IPS-18c (cell line): ENCODE measurements around the gene HS3ST6.
"Not testable (repeated sequence)": the region's sequence is repeated elsewhere in the genome, so short reads cannot be mapped to it uniquely, and the experiment has no call there.

ENCODE experiments used
- H3K4me3 ChIP-seq: 2 replicates; pipeline ENCODE4 v1.7.0; 2013; ENCODE audit warnings: low read depth, mild to moderate bottlenecking, low read length, moderate library complexity; ENCODE audit not compliant: insufficient read depth
- H3K9me3 ChIP-seq: one replicate; pipeline ENCODE4 v1.6.1; 2013; ENCODE audit warnings: mild to moderate bottlenecking, low read length, moderate library complexity; ENCODE audit not compliant: control insufficient read depth, insufficient read depth

The HS3ST6 gene

DNA sequence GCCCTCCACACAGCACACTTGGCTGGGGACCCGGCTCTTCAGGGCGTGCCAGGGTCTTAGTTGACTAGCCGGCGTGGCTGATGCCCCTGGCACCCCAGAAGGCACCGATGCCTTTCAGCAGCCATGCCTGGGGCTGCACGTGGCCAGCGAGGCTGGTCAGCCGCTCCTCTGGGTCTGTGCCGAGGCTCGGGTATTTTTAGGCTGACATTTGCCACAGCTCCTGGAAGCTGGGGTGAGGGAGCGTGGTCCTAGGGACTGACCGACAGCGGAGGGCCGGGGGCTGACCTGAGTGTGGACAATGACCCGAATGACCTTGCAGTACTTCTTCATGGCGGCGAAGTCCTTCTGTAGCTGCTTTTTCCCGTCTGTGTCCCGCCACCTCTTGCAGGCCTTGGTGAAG, 32.3 kb upstream of the HS3ST6 start:
- H3K4me3 ChIP-seq, result no peak overlapping the region
- H3K9me3 ChIP-seq, result no peaks in the 10 kb centered on the region

DNA sequence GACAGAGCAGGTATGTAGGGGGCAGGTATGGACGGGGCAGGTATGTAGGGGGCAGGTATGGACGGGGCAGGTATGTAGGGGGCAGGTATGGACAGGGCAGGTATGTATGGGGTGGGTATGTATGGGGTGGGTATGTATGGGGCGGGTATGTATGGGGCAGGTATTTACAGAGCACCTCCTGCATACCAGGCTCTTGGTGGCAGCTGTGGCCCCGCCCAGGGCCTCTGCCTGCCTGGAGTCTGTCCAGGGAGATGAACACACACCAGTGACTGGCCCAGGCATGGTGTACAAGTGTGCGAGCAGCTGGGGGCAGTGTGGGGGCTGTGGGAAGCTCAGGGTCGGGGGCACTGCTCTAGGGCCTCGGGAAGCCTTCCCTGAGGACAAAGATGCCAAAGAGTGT, 31.8 kb upstream of the HS3ST6 start:
- H3K9me3 ChIP-seq, result no peaks in the 10 kb centered on the region
- no peak overlapping the region for H3K4me3 ChIP-seq

DNA sequence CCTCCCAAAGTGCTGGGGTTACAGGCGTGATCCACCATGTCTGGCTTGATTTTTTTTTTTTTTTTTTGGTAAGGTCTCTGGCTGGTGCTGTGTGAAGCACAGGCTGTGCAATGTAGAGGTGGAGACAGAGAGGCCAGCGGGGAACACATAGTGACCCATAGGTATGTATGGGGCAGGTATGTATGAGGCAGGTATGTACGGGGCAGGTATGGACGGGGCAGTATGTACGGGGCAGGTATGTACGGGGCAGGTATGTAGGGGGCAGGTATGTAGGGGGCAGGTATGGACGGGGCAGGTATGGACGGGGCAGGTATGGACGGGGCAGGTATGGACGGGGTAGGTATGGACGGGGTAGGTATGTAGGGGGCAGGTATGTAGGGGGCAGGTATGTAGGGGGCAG, 31.3 kb upstream of the HS3ST6 start:
- Histone ChIP-seq H3K4me3 (no peak overlapping the region), H3K9me3 (no peaks in the 10 kb centered on the region)

DNA sequence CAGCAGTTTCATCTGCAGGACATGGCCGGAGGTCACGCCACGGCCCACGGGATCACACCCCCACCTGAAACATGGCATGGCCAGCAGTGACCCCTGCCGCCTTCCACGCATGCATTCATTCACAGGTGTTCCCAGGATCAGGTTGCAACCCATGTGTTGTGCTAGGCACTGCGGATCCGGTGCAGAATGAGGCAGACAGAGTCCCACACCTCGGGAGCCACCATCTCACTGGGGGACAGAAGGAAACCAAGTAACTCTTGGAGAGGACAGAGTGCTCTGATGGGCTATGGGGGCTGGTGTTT, 29.1 kb upstream of the HS3ST6 start:
- H3K9me3 ChIP-seq, result no peaks in the 10 kb centered on the region

DNA sequence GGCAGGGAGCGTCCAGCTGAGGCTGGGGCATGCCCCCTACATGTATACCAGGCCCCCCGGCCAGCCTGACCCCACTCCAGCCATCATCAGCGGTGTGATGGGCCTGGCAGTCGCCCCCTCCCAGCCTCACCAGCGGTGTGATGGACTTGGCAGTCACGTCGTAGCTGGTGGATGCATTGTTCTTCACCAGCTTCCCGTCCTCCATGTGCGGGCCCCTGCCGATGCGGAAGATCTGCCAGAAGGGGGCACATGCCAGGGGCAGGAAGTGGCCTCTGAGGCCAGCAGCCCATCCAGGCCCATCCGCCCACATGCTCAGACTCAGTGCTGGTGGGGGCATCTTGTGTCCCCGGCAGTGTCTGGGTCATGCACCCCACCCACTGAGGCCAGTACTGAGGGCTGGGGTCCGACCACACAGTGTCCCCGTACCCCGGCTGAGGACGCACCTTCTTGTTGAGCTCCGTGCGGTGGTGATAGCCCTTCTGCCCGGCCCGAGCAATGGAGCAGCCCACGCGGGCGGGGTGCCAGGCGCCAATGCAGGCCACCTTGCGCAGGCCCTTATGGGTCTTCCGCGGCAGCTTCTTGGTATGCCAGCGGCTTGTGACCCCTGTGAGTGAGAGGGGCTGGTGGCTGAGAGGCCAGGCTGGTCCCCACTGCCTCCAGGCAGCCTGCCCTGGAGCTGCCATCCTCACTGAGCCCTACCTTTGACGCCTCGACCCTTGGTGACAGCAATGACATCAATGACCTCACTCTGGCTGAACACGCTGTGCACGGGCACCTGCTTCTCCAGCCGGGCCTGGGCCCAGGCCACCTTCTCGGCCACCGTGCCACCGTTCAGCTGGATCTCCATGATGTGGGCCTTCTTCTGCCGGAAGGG, 28.5 kb upstream of the HS3ST6 start:
- H3K9me3 ChIP-seq, result no peaks in the 10 kb centered on the region
- H3K4me3 ChIP-seq, result no peak overlapping the region

More for the DNA sequence above, 29.1 kb upstream of the HS3ST6 start:
- H3K4me3 ChIP-seq, result no peak overlapping the region

DNA sequence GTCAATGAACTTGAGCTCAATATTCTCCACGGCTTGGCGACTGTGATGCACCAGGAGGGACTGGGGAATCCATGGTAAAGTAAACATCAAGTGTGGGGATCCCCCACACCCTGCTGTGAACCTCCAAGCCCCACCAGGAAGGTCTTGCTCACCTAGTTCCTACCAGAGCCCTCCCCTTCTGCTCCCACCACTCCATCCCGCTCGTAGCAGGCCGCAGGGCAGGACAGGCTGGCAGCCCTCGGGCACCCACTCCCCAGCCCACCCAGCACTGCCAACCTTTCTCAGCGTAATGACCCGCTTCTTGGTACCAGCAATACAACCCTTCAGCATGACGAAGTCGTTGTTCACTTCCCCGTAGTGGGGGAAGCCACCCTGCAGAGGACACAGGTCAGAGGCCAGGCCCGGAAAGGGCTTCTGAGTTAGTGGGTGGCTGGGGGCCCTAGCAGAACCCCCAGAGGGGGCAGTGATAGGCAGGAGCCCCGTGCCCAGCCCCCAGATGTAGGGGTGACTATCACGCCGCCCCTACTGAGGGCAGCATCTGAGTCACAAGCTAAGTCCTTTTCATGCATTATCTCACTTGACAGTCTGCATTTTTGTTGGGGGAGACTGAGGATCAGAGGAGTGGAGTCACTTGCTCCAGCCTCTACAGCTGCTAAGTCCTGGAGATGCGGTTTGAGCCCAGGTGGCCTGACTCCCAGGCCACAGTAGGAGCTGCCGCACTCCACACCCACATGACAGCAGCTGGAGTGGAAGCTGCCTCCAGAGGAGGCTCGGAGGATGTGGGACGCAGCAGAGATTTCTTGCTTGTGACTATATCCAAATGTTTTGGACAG, 27.6 kb upstream of the HS3ST6 start:
- H3K4me3 ChIP-seq, result no peak overlapping the region
- no peaks in the 10 kb centered on the region for H3K9me3 ChIP-seq

DNA sequence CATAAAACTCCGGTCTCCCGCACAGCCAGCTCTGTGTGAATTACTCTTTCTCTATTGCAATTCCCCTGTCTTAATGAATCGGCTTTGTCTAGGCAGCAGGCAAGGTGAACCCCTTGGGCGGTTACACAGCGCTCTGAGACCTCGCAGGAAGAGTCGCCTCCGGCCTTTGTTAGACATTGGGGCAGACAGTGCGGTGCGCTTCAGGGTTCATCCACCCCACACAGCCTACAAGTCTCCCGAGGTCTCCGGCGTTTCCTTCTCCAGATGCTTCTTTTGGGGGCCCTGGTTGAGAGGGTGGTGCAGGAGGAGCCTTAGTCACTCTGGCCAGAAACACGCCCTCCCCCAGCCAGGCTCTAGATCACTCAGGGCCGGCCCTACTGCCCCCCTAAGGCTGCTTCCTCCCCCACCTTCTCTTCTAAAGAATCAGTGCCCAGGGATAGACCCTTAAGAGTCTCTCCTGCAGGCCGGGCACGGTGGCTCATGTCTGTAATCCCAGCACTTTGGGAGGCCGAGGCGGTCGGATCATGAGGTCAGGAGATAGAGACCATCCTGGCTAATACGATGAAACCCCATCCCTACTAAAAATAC, 26.5 kb upstream of the HS3ST6 start:
- Histone ChIP-seq H3K4me3 (no peak overlapping the region), H3K9me3 (no peaks in the 10 kb centered on the region)

DNA sequence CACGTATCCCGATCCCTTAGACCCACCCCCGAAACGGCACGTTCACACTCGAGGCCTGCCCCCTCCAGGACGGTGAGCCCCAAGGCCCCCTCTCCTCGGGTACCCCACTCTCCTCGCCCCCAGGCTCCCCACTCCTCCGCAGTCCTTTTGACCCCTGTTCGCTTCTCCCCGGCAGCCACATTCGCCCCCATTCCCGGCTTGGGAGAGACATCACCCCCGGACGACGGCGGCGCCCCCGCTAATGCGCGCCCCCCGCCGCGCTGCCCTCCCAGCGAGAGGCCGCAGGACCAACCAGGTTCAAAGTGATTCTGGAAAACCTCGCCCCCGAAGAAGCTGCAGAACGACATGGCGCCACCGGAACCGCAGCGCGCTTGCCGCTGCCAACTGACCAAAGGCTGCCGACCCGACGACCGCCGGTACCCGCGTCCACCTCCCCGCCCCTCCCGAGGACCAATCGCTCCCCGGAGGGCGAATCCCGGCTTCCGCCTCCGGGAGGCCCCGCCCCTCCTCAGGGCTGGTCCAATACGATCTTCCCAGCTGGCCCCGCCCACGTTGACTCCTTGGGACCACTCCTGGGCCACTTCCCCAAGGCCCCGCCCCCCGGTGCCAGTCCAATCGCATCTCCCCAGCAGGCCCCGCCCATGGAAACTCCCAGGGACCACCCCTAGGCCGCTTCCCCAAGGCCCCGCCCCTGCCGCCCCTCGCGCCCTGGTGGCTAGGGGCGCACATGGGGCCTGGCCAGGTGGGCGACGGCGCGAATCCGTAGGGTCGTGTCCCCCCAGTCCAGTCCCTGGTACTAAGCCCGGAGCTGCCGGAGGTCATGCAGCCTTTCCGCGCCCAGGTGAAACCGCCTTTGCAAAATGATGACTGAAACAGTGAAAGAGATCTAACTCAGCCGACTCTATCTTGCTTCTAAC, 24.9 kb upstream of the HS3ST6 start, which contains the start of gene MSRB1:
MSRB1 (minus strand) TSS at position 390 of the 917 bp plus-strand sequence; CDS start at position 347, 43 bp downstream.
- H3K4me3 ChIP-seq, result peak within 1 kb of the TSS; percentile 94
- no peaks in the 10 kb centered on the region for H3K9me3 ChIP-seq

DNA sequence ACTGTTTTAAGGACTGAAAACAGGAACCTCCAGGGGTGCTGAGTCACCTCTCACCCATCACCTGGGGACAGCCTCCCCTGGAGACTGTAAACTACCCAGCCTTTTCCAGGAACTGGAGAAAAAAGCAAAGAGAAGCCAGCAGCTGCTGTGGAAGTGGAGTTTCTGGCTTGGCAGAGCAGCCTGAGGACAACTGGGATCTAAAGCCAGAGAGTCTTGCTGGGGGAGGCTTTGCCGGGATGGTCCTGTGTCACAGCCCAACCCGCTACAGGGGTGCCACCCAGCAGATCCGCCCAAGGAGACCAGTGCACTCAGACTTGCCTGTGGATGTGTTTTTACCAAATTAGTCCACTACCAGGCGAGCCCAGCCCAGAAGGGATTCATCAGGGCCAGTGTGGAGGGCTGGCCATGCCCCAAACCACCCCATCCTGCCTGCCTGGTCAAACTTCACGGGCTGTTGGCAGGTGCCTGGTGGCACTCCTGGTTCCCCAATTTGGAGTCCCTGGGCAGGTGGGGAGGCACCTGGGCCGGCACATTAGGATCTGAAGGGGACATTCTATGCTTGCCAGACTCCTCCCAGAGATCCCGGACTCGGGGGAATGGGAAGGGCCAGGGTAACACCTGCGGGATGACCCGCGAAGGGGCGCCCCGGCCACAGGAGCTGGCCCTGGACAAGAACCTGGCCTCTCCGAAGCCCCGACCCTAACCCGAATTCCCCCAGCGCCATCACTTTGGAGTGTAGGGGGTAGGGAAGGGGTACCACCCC, 24.0 kb upstream of the HS3ST6 start:
- Histone ChIP-seq H3K4me3 (peak overlapping the region; percentile 94), H3K9me3 (no peaks in the 10 kb centered on the region)

DNA sequence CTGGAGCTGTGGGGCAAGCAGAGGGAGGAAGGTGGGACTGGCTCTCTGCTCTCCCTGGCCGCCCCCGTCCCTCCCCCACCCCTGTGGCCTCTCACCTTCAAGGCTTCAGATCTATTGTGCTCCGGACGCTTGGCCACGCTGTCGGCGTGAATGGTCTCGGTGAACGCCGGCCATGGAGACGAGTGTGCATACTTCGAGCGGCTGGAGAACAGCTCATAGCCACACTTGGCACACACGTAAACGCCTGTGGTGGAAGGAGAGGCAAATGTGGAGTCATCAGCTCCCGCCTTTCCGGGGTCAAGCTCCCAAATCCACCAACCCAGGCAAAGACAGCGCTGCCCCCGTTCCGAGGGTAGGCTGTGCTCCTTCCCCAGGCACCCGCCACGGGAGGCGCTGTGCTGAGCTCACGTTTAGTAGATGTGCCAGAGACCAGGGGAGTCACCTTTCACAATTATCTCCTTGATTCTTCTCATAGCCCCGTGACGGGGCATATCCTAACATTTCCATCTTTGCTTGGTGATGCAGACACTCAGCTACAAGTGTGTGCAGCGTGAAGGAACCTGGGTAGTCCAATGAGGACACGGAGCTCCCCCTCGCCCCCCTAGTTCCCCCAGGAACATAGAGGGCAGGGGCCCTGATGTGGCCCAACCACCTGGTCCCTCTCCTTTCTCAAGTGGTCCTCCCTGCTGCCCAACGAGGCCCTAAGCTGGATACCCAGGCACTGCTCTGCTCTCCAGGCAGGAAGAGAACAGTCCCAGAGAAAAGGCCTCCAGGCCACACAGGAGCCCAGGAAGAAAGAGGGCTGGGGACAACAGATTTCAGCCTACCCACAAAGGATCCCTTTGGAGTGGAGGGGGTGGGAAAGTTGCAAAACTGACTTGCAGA, 23.2 kb upstream of the HS3ST6 start:
- H3K9me3 ChIP-seq, result no peaks in the 10 kb centered on the region
- no peak overlapping the region; the same call in 1 of the 2 replicates for H3K4me3 ChIP-seq

DNA sequence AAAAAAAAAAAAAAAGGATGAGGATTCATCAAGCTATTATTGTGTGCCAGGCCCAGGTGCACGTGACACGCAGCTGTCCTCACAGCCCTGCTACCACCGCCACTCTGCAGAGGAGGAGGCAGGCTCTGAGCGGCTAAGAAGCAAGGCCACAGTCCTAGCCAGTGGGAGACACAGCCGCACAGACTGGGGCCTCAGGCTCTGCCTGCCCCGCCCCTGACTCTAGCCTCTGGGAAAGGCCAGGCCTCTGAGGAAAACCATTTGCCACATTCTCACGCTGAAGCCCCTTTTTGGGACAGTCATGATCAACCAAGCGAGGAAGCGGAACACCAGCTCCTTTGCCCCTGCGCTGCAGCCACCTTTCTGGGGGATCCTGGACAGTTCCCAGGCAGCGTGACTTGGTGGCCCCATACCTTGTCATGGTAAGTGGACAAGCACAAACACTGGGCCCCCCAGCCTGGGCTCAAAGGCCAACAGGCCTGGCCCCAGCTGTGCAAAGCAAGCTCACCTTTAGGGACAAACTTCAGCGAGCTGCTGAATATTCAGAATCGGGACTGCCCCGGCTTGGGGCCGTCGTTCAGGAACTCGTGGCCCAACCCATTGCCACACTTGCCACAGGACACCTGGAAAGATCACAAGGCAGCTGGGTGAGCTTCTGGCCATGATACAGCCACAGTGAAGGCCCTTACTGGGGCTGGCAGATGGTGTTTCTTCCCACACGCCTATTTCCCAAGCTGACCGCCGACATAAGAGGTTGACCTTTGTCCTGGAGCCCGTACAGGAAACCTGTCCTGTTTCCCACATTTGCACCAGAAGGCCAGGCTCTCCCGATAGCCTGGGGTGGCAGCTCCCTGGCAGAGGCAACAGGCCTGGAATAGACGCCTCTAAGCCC, 22.3 kb upstream of the HS3ST6 start:
- H3K9me3 ChIP-seq, result no peaks in the 10 kb centered on the region
- H3K4me3 ChIP-seq, result no peak overlapping the region

DNA sequence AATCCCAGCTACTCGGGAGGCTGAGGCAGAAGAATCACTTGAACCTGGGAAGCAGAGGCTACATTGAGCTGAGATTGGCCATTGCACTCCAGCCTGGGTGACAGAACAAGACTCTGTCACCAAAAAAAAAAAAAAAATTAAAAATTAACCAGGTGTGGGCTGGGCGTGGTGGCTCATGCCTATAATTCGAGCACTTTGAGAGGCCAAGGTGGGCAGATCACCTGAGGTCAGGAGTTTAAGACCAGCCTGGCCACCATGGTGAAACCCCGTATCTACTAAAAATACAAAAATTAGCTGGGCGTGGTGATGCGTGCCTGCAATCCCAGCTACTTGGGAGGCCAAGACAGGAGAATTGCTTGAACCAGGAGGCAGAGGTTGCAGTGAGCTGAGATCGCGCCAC, 21.6 kb upstream of the HS3ST6 start:
- H3K4me3 ChIP-seq, H3K9me3 ChIP-seq: not testable (repeated sequence)

DNA sequence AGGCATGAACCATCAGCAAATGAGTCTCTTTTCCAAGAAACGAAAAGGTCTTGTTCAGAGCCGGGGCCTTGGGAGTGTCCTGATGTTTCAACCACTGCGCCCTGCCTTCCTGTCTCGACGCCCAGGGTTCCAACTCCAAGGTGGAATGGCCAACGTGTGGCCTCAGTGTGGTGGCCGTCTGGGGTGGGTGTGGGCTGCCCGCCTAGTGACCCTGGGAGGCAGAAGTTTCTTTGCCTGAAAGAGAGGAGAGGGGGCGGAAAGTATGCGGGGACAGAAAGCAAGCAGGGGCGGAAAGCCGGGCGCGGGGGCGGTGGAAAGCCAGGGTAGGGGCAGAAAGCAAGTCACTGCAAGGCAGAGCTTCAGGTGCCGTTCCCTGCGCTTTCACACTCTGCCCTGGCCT, 20.7 kb upstream of the HS3ST6 start:
- Histone ChIP-seq H3K9me3 (no peaks in the 10 kb centered on the region), H3K4me3 (no peak overlapping the region)

DNA sequence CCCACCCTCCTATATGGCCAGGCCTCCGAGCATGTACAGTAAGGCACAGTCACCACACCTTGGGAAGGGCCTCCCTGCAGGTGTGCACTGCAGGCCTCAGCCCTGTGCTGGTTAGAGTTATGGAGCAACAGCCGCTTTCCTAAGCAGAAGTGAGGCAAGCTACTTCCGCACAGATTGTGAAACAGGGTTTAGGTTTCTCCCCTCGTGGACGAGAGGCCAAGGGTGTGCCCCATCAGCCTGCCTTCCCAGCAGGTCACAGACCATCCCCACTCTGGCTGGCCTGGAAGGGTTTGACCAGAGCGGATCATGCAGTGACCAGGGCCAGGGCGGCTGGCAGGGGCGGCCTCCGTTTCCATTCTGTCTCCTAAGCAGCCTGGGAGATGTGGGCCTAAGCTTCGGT, 20.1 kb upstream of the HS3ST6 start:
- H3K9me3 ChIP-seq, result no peaks in the 10 kb centered on the region

More for the DNA sequence above, 20.1 kb upstream of the HS3ST6 start:
- H3K4me3 ChIP-seq, result no peak overlapping the region
